Activated naive CD8-positive, alpha-beta T cell (primary cell): ENCODE measurements around the gene SHTN1.
A peak's percentile ranks its signal among the peaks of the same experiment; 100 is the strongest.

Source experiments
- H3K27ac Mint-ChIP-seq: one replicate; pipeline ENCODE4 v1.8.0; 2021; ENCODE audit warnings: mixed read lengths
- H3K27me3 Mint-ChIP-seq: one replicate; pipeline ENCODE4 v1.8.0; 2021; ENCODE audit warnings: mixed read lengths
- H3K36me3 Mint-ChIP-seq: one replicate; pipeline ENCODE4 v1.8.0; 2021; ENCODE audit warnings: mixed read lengths
- H3K4me1 Mint-ChIP-seq: one replicate; pipeline ENCODE4 v1.8.0; 2021; ENCODE audit warnings: low read depth, mixed read lengths
- H3K4me3 Mint-ChIP-seq: one replicate; pipeline ENCODE4 v1.8.0; 2021; ENCODE audit warnings: mild to moderate bottlenecking, mixed read lengths
- H3K9me3 Mint-ChIP-seq: one replicate; pipeline ENCODE4 v1.8.0; 2021; ENCODE audit warnings: low read depth, mixed read lengths

Gene SHTN1

GRCh38 chr10:116852246-116852645 lies 152.7 kb downstream of the SHTN1 start:
- no peaks in the 10 kb centered on the region for H3K9me3 Mint-ChIP-seq
- H3K36me3 Mint-ChIP-seq = no peaks in the 10 kb centered on the region
- H3K27me3 Mint-ChIP-seq = peaks cover 41% of the 10 kb centered on the region
- H3K4me3 Mint-ChIP-seq = no peak overlapping the region
- no peak overlapping the region for H3K27ac Mint-ChIP-seq
- peaks cover 17% of the 10 kb centered on the region for H3K4me1 Mint-ChIP-seq

GRCh38 chr10:116850058-116850611 lies 154.9 kb downstream of the SHTN1 start:
- Mint-ChIP-seq H3K36me3 (no peaks in the 10 kb centered on the region), H3K4me3 (peak overlapping the region; percentile 12), H3K4me1 (peaks cover 19% of the 10 kb centered on the region), H3K27me3 (peaks cover 51% of the 10 kb centered on the region), H3K27ac (no peak overlapping the region), H3K9me3 (no peaks in the 10 kb centered on the region)

GRCh38 chr10:116849248-116850057 lies 155.5 kb downstream of the SHTN1 start, which contains the start of gene ENO4:
ENO4 (plus strand) TSS chr10:116849499; CDS start chr10:116849567, 68 bp downstream.
- Mint-ChIP-seq H3K4me1 (peaks cover 19% of the 10 kb centered on the region), H3K9me3 (no peaks in the 10 kb centered on the region), H3K36me3 (no peaks in the 10 kb centered on the region), H3K27ac (no peak within 1 kb of the TSS), H3K27me3 (peaks cover 51% of the 10 kb centered on the region), H3K4me3 (peak within 1 kb of the TSS; percentile 51)

- Mint-ChIP-seq H3K27me3 (peaks cover 48% of the 10 kb centered on the region), H3K4me3 (peak overlapping the region; percentile 51), H3K9me3 (no peaks in the 10 kb centered on the region), H3K4me1 (peaks cover 19% of the 10 kb centered on the region), H3K36me3 (no peaks in the 10 kb centered on the region), H3K27ac (no peak overlapping the region)
These were observed 156.1 kb downstream of the SHTN1 start for GRCh38 chr10:116848944-116849247.

GRCh38 chr10:116848032-116848943 lies 156.7 kb downstream of the SHTN1 start:
- Mint-ChIP-seq H3K9me3 (no peaks in the 10 kb centered on the region), H3K4me3 (peak overlapping the region; percentile 51), H3K4me1 (peaks cover 19% of the 10 kb centered on the region), H3K27me3 (peaks cover 48% of the 10 kb centered on the region), H3K27ac (no peak overlapping the region), H3K36me3 (no peaks in the 10 kb centered on the region)

- Mint-ChIP-seq H3K27ac (no peak overlapping the region), H3K36me3 (no peaks in the 10 kb centered on the region), H3K4me1 (peaks cover 19% of the 10 kb centered on the region), H3K27me3 (peaks cover 34% of the 10 kb centered on the region), H3K9me3 (no peaks in the 10 kb centered on the region), H3K4me3 (no peak overlapping the region)
These were observed 159.2 kb downstream of the SHTN1 start for GRCh38 chr10:116845823-116846222.

- H3K27ac Mint-ChIP-seq = no peak overlapping the region
These were observed 164.5 kb downstream of the SHTN1 start for GRCh38 chr10:116840389-116841075.

GRCh38 chr10:116838143-116838725 lies 166.8 kb downstream of the SHTN1 start:
- no peaks in the 10 kb centered on the region for H3K4me1 Mint-ChIP-seq
- no peaks in the 10 kb centered on the region for H3K36me3 Mint-ChIP-seq
- H3K27ac Mint-ChIP-seq = no peak overlapping the region
- peaks cover 5% of the 10 kb centered on the region for H3K27me3 Mint-ChIP-seq
- H3K4me3 Mint-ChIP-seq = no peak overlapping the region
- no peaks in the 10 kb centered on the region for H3K9me3 Mint-ChIP-seq

More at GRCh38 chr10:116840389-116841075, 164.5 kb downstream of the SHTN1 start:
- Mint-ChIP-seq H3K27me3 (peaks cover 8% of the 10 kb centered on the region), H3K9me3 (no peaks in the 10 kb centered on the region), H3K4me1 (peaks cover 2% of the 10 kb centered on the region), H3K4me3 (no peak overlapping the region), H3K36me3 (no peaks in the 10 kb centered on the region)

GRCh38 chr10:116836902-116837523 lies 168.0 kb downstream of the SHTN1 start:
- Mint-ChIP-seq H3K36me3 (no peaks in the 10 kb centered on the region), H3K27me3 (peaks cover 3% of the 10 kb centered on the region), H3K9me3 (no peaks in the 10 kb centered on the region), H3K4me3 (no peak overlapping the region), H3K27ac (no peak overlapping the region), H3K4me1 (no peaks in the 10 kb centered on the region)

- Mint-ChIP-seq H3K4me3 (no peak overlapping the region), H3K27me3 (peaks cover 4% of the 10 kb centered on the region), H3K4me1 (no peaks in the 10 kb centered on the region), H3K9me3 (no peaks in the 10 kb centered on the region), H3K36me3 (no peaks in the 10 kb centered on the region), H3K27ac (no peak overlapping the region)
These were observed 168.9 kb downstream of the SHTN1 start for GRCh38 chr10:116836083-116836482.

GRCh38 chr10:116835658-116836057 lies 169.3 kb downstream of the SHTN1 start:
- H3K36me3 Mint-ChIP-seq = no peaks in the 10 kb centered on the region
- H3K9me3 Mint-ChIP-seq = no peaks in the 10 kb centered on the region
- no peak overlapping the region for H3K27ac Mint-ChIP-seq
- H3K27me3 Mint-ChIP-seq = peaks cover 5% of the 10 kb centered on the region
- no peaks in the 10 kb centered on the region for H3K4me1 Mint-ChIP-seq
- H3K4me3 Mint-ChIP-seq = no peak overlapping the region

GRCh38 chr10:116833986-116834985 lies 170.7 kb downstream of the SHTN1 start:
- Mint-ChIP-seq H3K27me3 (peaks cover 5% of the 10 kb centered on the region), H3K4me3 (no peak overlapping the region), H3K9me3 (no peaks in the 10 kb centered on the region), H3K27ac (no peak overlapping the region), H3K36me3 (no peaks in the 10 kb centered on the region), H3K4me1 (no peaks in the 10 kb centered on the region)

GRCh38 chr10:116831790-116832189 lies 173.2 kb downstream of the SHTN1 start:
- H3K27me3 Mint-ChIP-seq = peaks cover 4% of the 10 kb centered on the region
- H3K9me3 Mint-ChIP-seq = no peaks in the 10 kb centered on the region
- no peaks in the 10 kb centered on the region for H3K4me1 Mint-ChIP-seq
- no peak overlapping the region for H3K4me3 Mint-ChIP-seq
- H3K27ac Mint-ChIP-seq = no peak overlapping the region
- no peaks in the 10 kb centered on the region for H3K36me3 Mint-ChIP-seq
